GM23338 (cell line): ENCODE measurements around the gene F12. TPM values are rescaled to one million over a fixed set of nuclear protein-coding genes. Genes with fewer than 3 reads are reported as not detected.

Experiments used
- ATAC-seq: fragments of 200-7000 bp; cut with Tn5 transposase; 3 replicates; pipeline ENCODE4 v1.9.1; 2020
- DNase-seq: peaks from one replicate; pipeline ENCODE4 v3.0.0-alpha.2; 2015; ENCODE audit warnings: low spot score
- H2AFZ ChIP-seq: fragments of 200-600 bp; sonication (generic); 2 replicates; pipeline ENCODE4 v1.8.0; 2016; ENCODE audit warnings: antibody characterized with exemption, mild to moderate bottlenecking, moderate library complexity
- H3F3A ChIP-seq: fragments of 200-600 bp; sonication (generic); replicated peaks from 2 replicates; pipeline ENCODE4 v1.8.0; 2017; ENCODE audit warnings: antibody characterized with exemption, mixed run types, low read depth
- H3K27ac ChIP-seq: fragments of 200-600 bp; sonication (generic); 2 replicates; pipeline ENCODE4 v1.6.1; 2016; ENCODE audit warnings: low read depth
- H3K27me3 ChIP-seq: fragments of 200-600 bp; sonication (generic); 2 replicates; pipeline ENCODE4 v1.8.0; 2016; ENCODE audit warnings: mild to moderate bottlenecking, mixed run types, moderate library complexity; ENCODE audit not compliant: insufficient read depth
- H3K36me3 ChIP-seq: fragments of 200-600 bp; sonication (generic); 2 replicates; pipeline ENCODE4 v1.8.0; 2016; ENCODE audit warnings: mild to moderate bottlenecking; ENCODE audit not compliant: insufficient read depth
- H3K4me1 ChIP-seq: fragments of 200-600 bp; sonication (generic); 2 replicates; pipeline ENCODE4 v1.8.0; 2016; ENCODE audit warnings: mild to moderate bottlenecking, moderate library complexity; ENCODE audit not compliant: insufficient read depth
- H3K4me2 ChIP-seq: fragments of 200-600 bp; sonication (generic); 2 replicates; pipeline ENCODE4 v1.7.1; 2017; ENCODE audit warnings: mixed run types
- H3K4me3 ChIP-seq: fragments of 200-600 bp; sonication (generic); 2 replicates; pipeline ENCODE4 v1.6.1; 2016; ENCODE audit warnings: mixed run types
- H3K79me2 ChIP-seq: fragments of 200-600 bp; sonication (generic); replicated peaks from 2 replicates; pipeline ENCODE4 v1.8.0; 2017; ENCODE audit warnings: mild to moderate bottlenecking; ENCODE audit not compliant: insufficient read depth
- H3K9me2 ChIP-seq: fragments of 200-600 bp; sonication (generic); 2 replicates; pipeline ENCODE4 v1.8.0; 2017; ENCODE audit not compliant: insufficient read depth
- H4K20me1 ChIP-seq: fragments of 200-600 bp; sonication (generic); replicated peaks from 2 replicates; pipeline ENCODE4 v1.8.0; 2017; ENCODE audit warnings: mild to moderate bottlenecking; ENCODE audit not compliant: insufficient read depth
- H3K27ac Mint-ChIP-seq: 2 replicates; pipeline ENCODE4 v1.8.0; 2020; ENCODE audit warnings: inconsistent platforms, mild to moderate bottlenecking, moderate library complexity, mixed read lengths
- H3K27me3 Mint-ChIP-seq: 3 replicates; pipeline ENCODE4 v1.8.0; 2022; ENCODE audit warnings: low read depth, mild to moderate bottlenecking, moderate library complexity, mixed read lengths, inconsistent platforms; ENCODE audit not compliant: insufficient read depth, poor library complexity
- H3K36me3 Mint-ChIP-seq: 3 replicates; pipeline ENCODE4 v1.8.0; 2021; ENCODE audit warnings: low read depth, mild to moderate bottlenecking, inconsistent platforms, moderate library complexity, mixed read lengths
- H3K4me1 Mint-ChIP-seq: 3 replicates; pipeline ENCODE4 v1.8.0; 2020; ENCODE audit warnings: mild to moderate bottlenecking, inconsistent platforms, mixed read lengths
- H3K4me3 Mint-ChIP-seq: 3 replicates; pipeline ENCODE4 v1.8.0; 2021; ENCODE audit warnings: moderate library complexity, mild to moderate bottlenecking, inconsistent platforms, mixed read lengths
- H3K9me3 Mint-ChIP-seq: 3 replicates; pipeline ENCODE4 v1.8.0; 2020; ENCODE audit warnings: moderate library complexity, mild to moderate bottlenecking, inconsistent platforms, mixed read lengths
- CREB1 ChIP-seq: fragments of 250-450 bp; sonication (Bioruptor Pico); IDR thresholded peaks from 2 replicates; pipeline ENCODE4 v1.5.0; 2020; ENCODE audit warnings: low read depth, mild to moderate bottlenecking, moderate library complexity
- ETS1 ChIP-seq: IDR thresholded peaks from 2 replicates; pipeline ENCODE4 v1.6.1; 2016; ENCODE audit warnings: antibody characterized with exemption
- EZH2 ChIP-seq: fragments of 200-600 bp; sonication (generic); IDR thresholded peaks from one replicate; pipeline ENCODE4 v1.8.0; 2017; ENCODE audit warnings: antibody characterized with exemption, mild to moderate bottlenecking, low read depth; ENCODE audit not compliant: unreplicated experiment
- EZH2phosphoT487 ChIP-seq: fragments of 200-600 bp; sonication (generic); IDR thresholded peaks from one replicate; pipeline ENCODE4 v1.8.1; 2018; ENCODE audit warnings: antibody characterized with exemption; ENCODE audit not compliant: unreplicated experiment
- JUNB ChIP-seq: IDR thresholded peaks from one replicate; pipeline ENCODE4 v1.6.1; 2016; ENCODE audit warnings: antibody characterized with exemption; ENCODE audit not compliant: unreplicated experiment
- NANOG ChIP-seq: IDR thresholded peaks from 2 replicates; pipeline ENCODE4 v1.6.1; 2016; ENCODE audit warnings: antibody characterized with exemption, borderline replicate concordance
- STAT1 ChIP-seq: IDR thresholded peaks from one replicate; pipeline ENCODE4 v1.6.1; 2016; ENCODE audit warnings: antibody characterized with exemption; ENCODE audit not compliant: unreplicated experiment
- ZNF114 ChIP-seq: fragments of 250-450 bp; sonication (Bioruptor Pico); IDR thresholded peaks from 2 replicates; pipeline ENCODE4 v1.5.0; 2020; ENCODE audit warnings: mild to moderate bottlenecking, moderate library complexity
- ZNF331 ChIP-seq: fragments of 250-450 bp; sonication (Bioruptor Pico); IDR thresholded peaks from 2 replicates; pipeline ENCODE4 v1.5.0; 2020; ENCODE audit warnings: low read depth, mild to moderate bottlenecking, moderate library complexity
- ZNF462 ChIP-seq: fragments of 250-450 bp; sonication (Bioruptor Pico); IDR thresholded peaks from 2 replicates; pipeline ENCODE4 v1.5.0; 2020; ENCODE audit warnings: mild to moderate bottlenecking, moderate library complexity
- polyA plus RNA-seq: library from polyadenylated mRNA; unstranded; fragments of >200 nt; fragmentation: Nextera tagmentation; extraction: Ambion mirVana; gene quantifications from 2 replicates; pipeline ENCODE4 v1.2.1, GENCODE V29; 2016
- total RNA-seq: library from RNA; depleted of rRNA; stranded (reverse); fragments of >200 nt; shearing (Covaris generic); gene quantifications from 2 replicates; pipeline ENCODE4 v1.2.3, GENCODE V29; 2014
- TF ChIP-seq, protein P1 (sequence below): IDR thresholded peaks from one replicate; pipeline ENCODE4 v1.6.1; 2018; ENCODE audit warnings: antibody characterized with exemption; ENCODE audit not compliant: unreplicated experiment

F12 gene
- total and polyA plus RNA-seq, 2 experiments from 2014 or later: 2.9 to 8.0 TPM

DNA sequence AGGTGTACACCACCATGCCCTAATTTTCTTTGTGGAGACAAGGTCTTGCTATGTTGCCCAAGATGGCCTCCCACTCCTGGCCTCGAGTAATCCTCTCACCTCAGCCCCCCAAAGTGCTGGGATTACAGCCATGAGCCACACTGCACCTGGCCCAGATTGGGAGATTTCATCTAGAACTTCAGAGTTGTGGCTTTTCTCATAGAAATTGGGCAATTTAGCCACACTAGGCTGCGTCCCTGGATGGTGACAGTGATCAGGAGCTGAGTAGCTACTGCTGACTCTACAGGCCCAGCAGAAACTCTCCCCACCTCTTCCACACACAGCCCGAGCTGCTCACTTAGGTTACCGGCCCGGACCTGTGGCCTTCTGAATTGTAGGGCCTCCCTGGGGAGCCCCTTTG, 16.6 kb downstream of the F12 start:
- ATAC-seq (no peak; the same call in 2 of the 3 replicates), DNase-seq (no peak)
- no peak overlapping the region for H3K4me3 ChIP-seq
- H3K27ac Mint-ChIP-seq: no peak overlapping the region
- H3K27ac ChIP-seq: no peak overlapping the region
- peaks cover 18% of the 10 kb centered on the region; the same call in 1 of the 2 replicates for H3K27me3 ChIP-seq
- H3K27me3 Mint-ChIP-seq: peaks cover 33% of the 10 kb centered on the region
- no peaks in the 10 kb centered on the region for H3K9me2 ChIP-seq
- 0 out of 2 replicates have a peak, but pooled peaks cover 5% of the 10 kb centered on the region for H3K4me1 ChIP-seq
- H2AFZ ChIP-seq: no peak overlapping the region
- H4K20me1 ChIP-seq: no peaks in the 10 kb centered on the region
- H3K36me3 ChIP-seq: no peaks in the 10 kb centered on the region
- TF ChIP-seq EZH2phosphoT487 (no peak), STAT1 (no peak), NANOG (no peak), ZNF114 (CRISPR knock-in tag) (no peak), EZH2 (no peak), ZNF462 (no peak), ZNF331 (no peak), ETS1 (no peak), CREB1 (CRISPR knock-in tag) (no peak), JUNB (no peak)
- TF ChIP-seq, protein P1, sequence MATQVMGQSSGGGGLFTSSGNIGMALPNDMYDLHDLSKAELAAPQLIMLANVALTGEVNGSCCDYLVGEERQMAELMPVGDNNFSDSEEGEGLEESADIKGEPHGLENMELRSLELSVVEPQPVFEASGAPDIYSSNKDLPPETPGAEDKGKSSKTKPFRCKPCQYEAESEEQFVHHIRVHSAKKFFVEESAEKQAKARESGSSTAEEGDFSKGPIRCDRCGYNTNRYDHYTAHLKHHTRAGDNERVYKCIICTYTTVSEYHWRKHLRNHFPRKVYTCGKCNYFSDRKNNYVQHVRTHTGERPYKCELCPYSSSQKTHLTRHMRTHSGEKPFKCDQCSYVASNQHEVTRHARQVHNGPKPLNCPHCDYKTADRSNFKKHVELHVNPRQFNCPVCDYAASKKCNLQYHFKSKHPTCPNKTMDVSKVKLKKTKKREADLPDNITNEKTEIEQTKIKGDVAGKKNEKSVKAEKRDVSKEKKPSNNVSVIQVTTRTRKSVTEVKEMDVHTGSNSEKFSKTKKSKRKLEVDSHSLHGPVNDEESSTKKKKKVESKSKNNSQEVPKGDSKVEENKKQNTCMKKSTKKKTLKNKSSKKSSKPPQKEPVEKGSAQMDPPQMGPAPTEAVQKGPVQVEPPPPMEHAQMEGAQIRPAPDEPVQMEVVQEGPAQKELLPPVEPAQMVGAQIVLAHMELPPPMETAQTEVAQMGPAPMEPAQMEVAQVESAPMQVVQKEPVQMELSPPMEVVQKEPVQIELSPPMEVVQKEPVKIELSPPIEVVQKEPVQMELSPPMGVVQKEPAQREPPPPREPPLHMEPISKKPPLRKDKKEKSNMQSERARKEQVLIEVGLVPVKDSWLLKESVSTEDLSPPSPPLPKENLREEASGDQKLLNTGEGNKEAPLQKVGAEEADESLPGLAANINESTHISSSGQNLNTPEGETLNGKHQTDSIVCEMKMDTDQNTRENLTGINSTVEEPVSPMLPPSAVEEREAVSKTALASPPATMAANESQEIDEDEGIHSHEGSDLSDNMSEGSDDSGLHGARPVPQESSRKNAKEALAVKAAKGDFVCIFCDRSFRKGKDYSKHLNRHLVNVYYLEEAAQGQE: no peak
- H3K9me3 Mint-ChIP-seq: no peaks in the 10 kb centered on the region
- peaks cover 31% of the 10 kb centered on the region for H3K4me1 Mint-ChIP-seq
- no peaks in the 10 kb centered on the region for H3K79me2 ChIP-seq
- H3K36me3 Mint-ChIP-seq: no peaks in the 10 kb centered on the region; the same call in 2 of the 3 replicates
- H3K4me2 ChIP-seq: no peak overlapping the region
- H3K4me3 Mint-ChIP-seq: no peak overlapping the region
- 0 out of 2 replicates have a peak, but pooled peaks cover 8% of the 10 kb centered on the region for H3F3A ChIP-seq
